Mammary epithelial cell (primary cell): ENCODE measurements around the gene HIGD1B.

Source experiments
- CTCF ChIP-seq, 2 donors: IDR thresholded peaks in 1 of 2; conservative IDR thresholded peaks in 1 of 2; 2 replicates each; pipeline ENCODE4 v1.5.1; 2011 to 2012; ENCODE audit warnings: inconsistent platforms in 2 of 2, low read length in 2 of 2, mild to moderate bottlenecking in 2 of 2, control low read depth in 1 of 2, low read depth in 1 of 2; ENCODE audit not compliant: insufficient read depth in 1 of 2; ENCODE audit errors: extremely low read depth in 1 of 2
- EZH2 ChIP-seq: IDR thresholded peaks from 2 replicates; pipeline ENCODE4 v1.6.1; 2012; ENCODE audit warnings: low read length, inconsistent platforms, borderline replicate concordance

DNA sequence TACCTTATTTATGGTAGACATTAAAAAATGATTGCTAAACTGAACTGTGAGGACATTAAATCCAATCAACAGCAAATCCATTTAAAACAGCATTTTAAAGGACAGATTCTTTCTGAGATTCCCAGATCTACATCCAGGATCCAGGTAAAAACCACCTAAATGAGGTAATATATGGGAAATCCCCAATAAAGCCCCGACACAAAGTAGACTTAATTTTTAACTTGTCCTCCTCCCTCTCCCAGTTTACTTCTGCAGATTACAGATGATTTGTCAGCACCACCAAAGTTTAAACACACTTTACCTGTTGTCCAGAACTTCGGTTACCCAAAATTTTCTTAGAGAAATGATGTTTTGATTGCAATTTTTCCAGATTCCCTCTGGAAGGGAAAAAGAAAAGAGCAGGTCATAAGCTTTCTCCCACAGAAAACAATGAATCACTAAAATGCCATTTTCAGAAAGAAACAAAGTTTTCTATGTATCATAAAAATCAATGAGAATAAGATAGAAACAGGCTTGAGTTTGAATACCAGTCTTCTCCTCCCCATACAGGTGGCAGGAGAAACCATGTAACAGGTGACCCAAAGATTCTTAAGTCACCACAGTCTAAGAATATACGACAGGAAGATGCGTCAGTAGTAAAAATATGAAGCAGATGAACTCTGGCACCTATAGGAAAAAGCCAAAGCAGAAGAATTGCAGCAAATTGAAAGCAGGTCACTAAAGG is 40.4 kb upstream of the HIGD1B start:
- TF ChIP-seq CTCF (conservative IDR thresholded peaks at IDR 0.05 in 1 of 2, IDR thresholded peaks at IDR 0.05 in 1 of 2; ENCODE audit: extremely low read depth in 1 of 2, insufficient read depth in 1 of 2, low read depth in 1 of 2, low read length in 2 of 2) (no peak), EZH2 (no peak)
